22Rv1 (cell line): ENCODE results near the gene IL22RA2.

Experiments
- ZFX ChIP-seq: fragments of 450-650 bp; IDR thresholded peaks from 2 replicates; pipeline ENCODE4 v1.6.1; 2017; ENCODE audit warnings: antibody characterized with exemption, borderline replicate concordance
- TF ChIP-seq, protein P1 (sequence below): fragments of 450-650 bp; IDR thresholded peaks from 2 replicates; pipeline ENCODE4 v1.5.1; 2017; ENCODE audit warnings: mild to moderate bottlenecking

DNA sequence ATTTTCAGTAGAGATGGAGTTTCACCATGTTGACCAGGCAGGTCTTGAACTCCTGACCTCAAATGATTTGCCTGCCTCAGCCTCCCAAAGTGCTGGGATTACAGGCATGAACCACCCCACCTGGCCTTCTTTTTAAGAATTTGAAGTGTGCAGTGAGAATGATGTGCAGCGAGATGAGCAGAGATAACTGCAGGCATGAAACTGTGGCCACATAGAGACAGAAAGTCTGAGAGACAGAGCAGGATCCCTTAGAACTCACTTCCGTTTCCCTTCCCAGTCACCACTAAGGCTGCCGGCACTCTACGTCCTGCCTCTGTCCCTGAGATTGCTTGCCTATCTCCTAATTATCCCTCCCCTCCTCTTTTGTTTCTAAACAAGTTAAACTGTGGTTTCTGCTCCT is 27.2 kb downstream of the IL22RA2 start:
- TF ChIP-seq, protein P1, sequence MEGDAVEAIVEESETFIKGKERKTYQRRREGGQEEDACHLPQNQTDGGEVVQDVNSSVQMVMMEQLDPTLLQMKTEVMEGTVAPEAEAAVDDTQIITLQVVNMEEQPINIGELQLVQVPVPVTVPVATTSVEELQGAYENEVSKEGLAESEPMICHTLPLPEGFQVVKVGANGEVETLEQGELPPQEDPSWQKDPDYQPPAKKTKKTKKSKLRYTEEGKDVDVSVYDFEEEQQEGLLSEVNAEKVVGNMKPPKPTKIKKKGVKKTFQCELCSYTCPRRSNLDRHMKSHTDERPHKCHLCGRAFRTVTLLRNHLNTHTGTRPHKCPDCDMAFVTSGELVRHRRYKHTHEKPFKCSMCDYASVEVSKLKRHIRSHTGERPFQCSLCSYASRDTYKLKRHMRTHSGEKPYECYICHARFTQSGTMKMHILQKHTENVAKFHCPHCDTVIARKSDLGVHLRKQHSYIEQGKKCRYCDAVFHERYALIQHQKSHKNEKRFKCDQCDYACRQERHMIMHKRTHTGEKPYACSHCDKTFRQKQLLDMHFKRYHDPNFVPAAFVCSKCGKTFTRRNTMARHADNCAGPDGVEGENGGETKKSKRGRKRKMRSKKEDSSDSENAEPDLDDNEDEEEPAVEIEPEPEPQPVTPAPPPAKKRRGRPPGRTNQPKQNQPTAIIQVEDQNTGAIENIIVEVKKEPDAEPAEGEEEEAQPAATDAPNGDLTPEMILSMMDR = no peak
- no peak for TF ChIP-seq ZFX
